NCI-H345 treated with DMSO at 0.1 percent for 48 hours (cell line): ENCODE measurements around the gene TRIM64.
"Not testable (repeated sequence)": the region's sequence is repeated elsewhere in the genome, so short reads cannot be mapped to it uniquely, and the experiment has no call there.

ENCODE experiments used
- DNase-seq: peaks from one replicate; lab custom pipeline; 2025; ENCODE audit not compliant: unreplicated experiment; lab: John Stamatoyannopoulos, UW

The TRIM64 gene

GRCh38 chr11:89965737-89966136 is at the start of gene TRIM64:
TSS of gene TRIM64 (plus strand) at chr11:89966037. CDS start at chr11:89968504, 2,467 bp downstream.
- not testable (repeated sequence) for DNase-seq

- no peak for DNase-seq
These were observed 43.6 kb upstream of the TRIM64 start, which contains the start of gene TRIM49D1 for GRCh38 chr11:89922195-89922660. TSS of gene TRIM49D1 (minus strand) at chr11:89922245. CDS start at chr11:89917710, 4,535 bp downstream.

GRCh38 chr11:89923764-89924163 is 42.1 kb upstream of the TRIM64 start, which contains the start of gene TRIM49D2:
TSS of gene TRIM49D2 (plus strand) at chr11:89924064. CDS start at chr11:89926762, 2,698 bp downstream.
- DNase-seq, result not testable (repeated sequence)

GRCh38 chr11:89960833-89961232 is 5.0 kb upstream of the TRIM64 start:
- DNase-seq, result not testable (repeated sequence)
